ENCODE data around the gene VSIG4.

Gene VSIG4

DNA sequence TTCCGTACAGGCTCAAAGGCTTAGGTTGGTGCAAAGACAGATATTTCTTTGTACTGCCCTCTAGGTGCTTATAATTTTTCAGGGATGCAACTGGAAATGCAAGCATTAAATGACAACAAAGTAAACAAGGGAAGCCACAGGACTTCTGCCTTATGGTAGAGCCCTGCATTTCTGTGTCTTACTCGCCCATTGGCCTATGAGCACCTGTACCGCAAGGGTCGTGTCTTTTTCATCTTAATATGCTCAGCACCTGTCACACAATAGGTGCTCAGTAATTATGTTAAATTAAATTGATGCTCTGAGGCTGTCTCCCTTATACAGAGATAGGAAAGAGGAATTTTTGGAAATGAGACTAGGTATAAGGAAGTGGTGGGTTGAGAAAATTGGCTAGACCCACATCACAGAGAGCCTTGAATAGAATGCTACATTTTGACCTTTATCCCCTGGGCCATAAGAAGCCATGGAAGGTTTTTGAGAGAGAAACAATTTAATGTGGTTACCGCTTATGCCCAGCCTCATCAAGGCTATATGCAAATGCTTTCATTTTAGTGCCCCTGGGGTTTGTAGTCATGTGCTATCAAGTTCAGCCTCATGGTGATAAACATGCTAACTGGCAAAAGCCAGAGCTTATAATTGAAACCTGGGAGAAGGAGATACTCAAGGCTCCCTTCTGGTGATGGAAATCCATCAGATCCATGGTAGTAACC is 16.3 kb downstream of the VSIG4 start:
- Histone ChIP-seq H3K36me3 (ENCODE audit: control insufficient read depth in 2 of 2, insufficient read depth in 1 of 2, low read length in 2 of 2) (no peaks in the 10 kb centered on the region), H3K4me1 (ENCODE audit: control insufficient read depth, insufficient read depth, low read length) (no peaks in the 10 kb centered on the region), H3K27ac (ENCODE audit: extremely low read depth, low read depth, low read length) (no peak overlapping the region), H3K4me3 (ENCODE audit: low read depth, low read length) (no peak overlapping the region), H3K9me3 (ENCODE audit: control insufficient read depth, insufficient read depth, low read depth, low read length) (no peaks in the 10 kb centered on the region)
- POLR2A ChIA-PET: no interaction called here
- TF ChIP-seq OSR2 (tag by site-specific recombination; IDR thresholded peaks at IDR 0.05) (no peak), ZNF426 (tag by site-specific recombination; IDR thresholded peaks at IDR 0.05) (no peak)
- CTCF ChIA-PET: no interaction called here

DNA sequence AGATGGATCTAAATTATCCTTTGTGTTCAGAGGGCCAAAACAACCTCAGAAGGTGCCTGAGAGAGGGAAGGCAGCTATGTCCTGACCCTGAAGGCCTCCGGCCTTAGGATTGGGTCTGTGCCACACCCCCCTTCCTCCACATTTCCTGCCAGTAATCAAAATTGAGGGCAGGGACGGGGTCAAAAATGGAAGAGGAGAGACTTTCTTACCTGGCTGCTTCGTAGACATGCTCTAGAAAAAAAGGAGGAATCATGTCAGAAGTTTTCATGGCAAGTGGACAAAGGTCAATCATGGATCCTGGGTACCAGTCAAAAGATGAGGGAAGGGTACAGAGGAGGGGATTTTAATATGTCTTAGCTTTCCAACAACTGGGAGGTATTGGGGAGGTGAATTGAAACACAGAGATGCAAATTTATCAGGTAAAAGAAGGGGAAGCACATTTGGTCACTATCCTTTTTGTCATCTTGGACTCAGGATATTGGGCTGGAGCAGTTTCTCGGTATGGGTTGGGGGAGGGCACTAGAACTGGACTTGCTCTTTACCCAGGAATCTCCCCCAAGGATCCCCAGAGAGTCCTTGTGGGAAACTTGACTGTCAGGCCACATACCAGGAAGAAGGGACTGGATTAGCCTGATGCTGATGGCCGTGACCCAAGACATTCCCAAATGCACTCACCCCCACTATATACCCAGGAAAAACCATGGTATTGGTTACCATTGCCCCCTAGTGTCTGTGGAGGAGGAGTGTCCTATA is 17.1 kb downstream of the VSIG4 start:
- Histone ChIP-seq H3K9me3 (ENCODE audit: control insufficient read depth, insufficient read depth, low read depth, low read length) (no peaks in the 10 kb centered on the region), H3K4me1 (ENCODE audit: control insufficient read depth, insufficient read depth, low read length) (no peaks in the 10 kb centered on the region), H3K36me3 (ENCODE audit: control insufficient read depth in 2 of 2, insufficient read depth in 1 of 2, low read length in 2 of 2) (no peaks in the 10 kb centered on the region), H3K27ac (ENCODE audit: extremely low read depth, low read depth, low read length) (no peak overlapping the region), H3K4me3 (ENCODE audit: low read depth, low read length) (no peak overlapping the region)
- no peak for TF ChIP-seq ZNF423 (tag by site-specific recombination; IDR thresholded peaks at IDR 0.05)
- TF ChIP-seq ZEB2 (tag by site-specific recombination; IDR thresholded peaks at IDR 0.05): no peak
- CTCF ChIA-PET: no interaction called here
- POLR2A ChIA-PET: no interaction called here

DNA sequence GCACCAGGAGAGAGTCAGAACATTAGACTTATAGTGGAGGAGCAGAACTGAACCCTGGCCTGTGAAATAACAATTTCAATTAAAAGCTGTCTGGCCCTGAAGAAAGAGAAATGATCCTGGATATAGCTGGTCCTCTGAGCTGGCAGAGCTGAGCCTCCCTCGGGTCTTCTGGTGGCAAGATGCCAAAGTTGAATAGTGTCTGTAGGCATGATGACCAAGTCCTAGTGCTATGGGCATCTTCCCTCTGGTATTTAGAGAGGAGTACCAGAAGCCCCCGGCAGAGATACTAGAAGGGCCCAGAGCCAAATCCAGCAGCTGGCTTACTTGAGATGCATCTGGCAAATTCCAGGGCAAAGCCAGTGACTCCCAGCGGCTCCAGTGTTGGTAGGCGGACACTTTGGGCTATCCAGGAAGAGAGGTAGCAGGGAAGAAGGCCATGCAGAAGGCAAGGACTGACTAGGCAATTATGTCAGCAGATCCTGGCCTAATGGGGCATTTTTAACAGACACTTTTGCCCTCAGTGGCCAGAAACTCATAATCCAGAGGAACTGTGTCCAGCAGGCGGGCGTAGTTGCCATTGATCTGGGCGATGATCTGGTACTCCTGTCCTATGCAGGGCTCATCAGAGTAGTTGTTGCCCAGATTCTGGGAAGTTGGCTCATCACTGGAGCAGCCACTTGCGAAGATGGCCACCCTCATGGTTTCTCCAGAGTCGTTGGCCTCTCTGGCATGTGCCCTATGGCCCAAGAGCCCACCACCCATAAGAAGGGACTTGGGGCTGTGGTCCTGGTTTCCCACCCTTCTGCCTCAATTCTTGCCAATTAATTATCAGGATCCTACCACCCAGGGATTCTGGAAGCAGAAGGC is 17.9 kb downstream of the VSIG4 start:
- Histone ChIP-seq H3K9me3 (ENCODE audit: control insufficient read depth, insufficient read depth, low read depth, low read length) (no peaks in the 10 kb centered on the region), H3K4me3 (ENCODE audit: low read depth, low read length) (no peak overlapping the region), H3K36me3 (ENCODE audit: control insufficient read depth in 2 of 2, insufficient read depth in 1 of 2, low read length in 2 of 2) (no peaks in the 10 kb centered on the region), H3K27ac (ENCODE audit: extremely low read depth, low read depth, low read length) (no peak overlapping the region), H3K4me1 (ENCODE audit: control insufficient read depth, insufficient read depth, low read length) (no peaks in the 10 kb centered on the region)
- ChIA-PET CTCF (no interaction called here), POLR2A (no interaction called here)
- TF ChIP-seq, protein P1, sequence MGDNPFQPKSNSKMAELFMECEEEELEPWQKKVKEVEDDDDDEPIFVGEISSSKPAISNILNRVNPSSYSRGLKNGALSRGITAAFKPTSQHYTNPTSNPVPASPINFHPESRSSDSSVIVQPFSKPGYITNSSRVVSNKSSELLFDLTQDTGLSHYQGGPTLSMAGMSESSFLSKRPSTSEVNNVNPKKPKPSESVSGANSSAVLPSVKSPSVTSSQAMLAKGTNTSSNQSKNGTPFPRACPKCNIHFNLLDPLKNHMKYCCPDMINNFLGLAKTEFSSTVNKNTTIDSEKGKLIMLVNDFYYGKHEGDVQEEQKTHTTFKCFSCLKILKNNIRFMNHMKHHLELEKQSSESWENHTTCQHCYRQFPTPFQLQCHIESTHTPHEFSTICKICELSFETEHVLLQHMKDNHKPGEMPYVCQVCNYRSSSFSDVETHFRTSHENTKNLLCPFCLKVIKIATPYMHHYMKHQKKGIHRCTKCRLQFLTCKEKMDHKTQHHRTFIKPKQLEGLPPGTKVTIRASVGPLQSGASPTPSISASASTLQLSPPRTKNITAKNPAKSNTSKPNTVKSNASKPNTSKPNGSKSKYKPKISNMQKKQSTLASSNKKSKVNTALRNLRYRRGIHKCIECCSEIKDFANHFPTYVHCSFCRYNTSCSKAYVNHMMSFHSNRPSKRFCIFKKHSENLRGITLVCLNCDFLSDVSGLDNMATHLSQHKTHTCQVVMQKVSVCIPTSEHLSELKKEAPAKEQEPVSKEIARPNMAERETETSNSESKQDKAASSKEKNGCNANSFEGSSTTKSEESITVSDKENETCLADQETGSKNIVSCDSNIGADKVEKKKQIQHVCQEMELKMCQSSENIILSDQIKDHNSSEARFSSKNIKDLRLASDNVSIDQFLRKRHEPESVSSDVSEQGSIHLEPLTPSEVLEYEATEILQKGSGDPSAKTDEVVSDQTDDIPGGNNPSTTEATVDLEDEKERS (tag by site-specific recombination; IDR thresholded peaks at IDR 0.05): no peak
- TF ChIP-seq SP2 (tag by site-specific recombination; IDR thresholded peaks at IDR 0.05) (no peak), ZNF292 (tag by site-specific recombination; IDR thresholded peaks at IDR 0.05; ENCODE audit: borderline replicate concordance, low read depth) (no peak), ZNF174 (tag by site-specific recombination; IDR thresholded peaks at IDR 0.05) (no peak), ZNF571 (tag by site-specific recombination; IDR thresholded peaks at IDR 0.05) (no peak), KLF10 (tag by site-specific recombination; IDR thresholded peaks at IDR 0.05) (no peak), WT1 (tag by site-specific recombination; IDR thresholded peaks at IDR 0.05) (no peak), ZNF239 (tag by site-specific recombination; IDR thresholded peaks at IDR 0.05) (no peak), ZBTB21 (tag by site-specific recombination; IDR thresholded peaks at IDR 0.05) (no peak), OVOL3 (tag by site-specific recombination; IDR thresholded peaks at IDR 0.05) (no peak), YY1 (tag by site-specific recombination; IDR thresholded peaks at IDR 0.05) (no peak), GLI2 (tag by site-specific recombination; IDR thresholded peaks at IDR 0.05; ENCODE audit: borderline replicate concordance, low read depth) (no peak)
- TF ChIP-seq, protein P2, sequence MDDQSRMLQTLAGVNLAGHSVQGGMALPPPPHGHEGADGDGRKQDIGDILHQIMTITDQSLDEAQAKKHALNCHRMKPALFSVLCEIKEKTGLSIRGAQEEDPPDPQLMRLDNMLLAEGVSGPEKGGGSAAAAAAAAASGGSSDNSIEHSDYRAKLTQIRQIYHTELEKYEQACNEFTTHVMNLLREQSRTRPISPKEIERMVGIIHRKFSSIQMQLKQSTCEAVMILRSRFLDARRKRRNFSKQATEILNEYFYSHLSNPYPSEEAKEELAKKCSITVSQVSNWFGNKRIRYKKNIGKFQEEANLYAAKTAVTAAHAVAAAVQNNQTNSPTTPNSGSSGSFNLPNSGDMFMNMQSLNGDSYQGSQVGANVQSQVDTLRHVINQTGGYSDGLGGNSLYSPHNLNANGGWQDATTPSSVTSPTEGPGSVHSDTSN (CRISPR knock-in tag; IDR thresholded peaks at IDR 0.05): no peak
